Measurements from ENCODE around the gene AGO4. TPM values are rescaled to one million over a fixed set of nuclear protein-coding genes. Genes with fewer than 3 reads are reported as not detected.
"Not testable (repeated sequence)": the region's sequence is repeated elsewhere in the genome, so short reads cannot be mapped to it uniquely, and the experiment has no call there.

Gene AGO4
- total and polyA plus RNA-seq, 3 donors from 2014 or later, result 17.4 to 24.0 (median 21.6) TPM

- Histone ChIP-seq H3K36me3 (ENCODE audit: low read depth, missing control alignments) (no peaks in the 10 kb centered on the region), H3K4me1 (peaks cover 16% of the 10 kb centered on the region), H3K4me3 (no peak overlapping the region), H3K27ac (no peak overlapping the region), H3K9me3 (no peaks in the 10 kb centered on the region), H3K27me3 (no peaks in the 10 kb centered on the region)
- no peak for DNase-seq
- intact Hi-C loops (cut with DNase I; ENCODE audit: low total_unique reads), result no loop called here
- TF ChIP-seq CTCF (IDR thresholded peaks at IDR 0.05) (no peak), POLR2A (IDR thresholded peaks at IDR 0.05) (no peak)
- WGBS, 2 donors, result 38 to 46% methylated on average over 2 of the region's 2 CpGs
These were observed 2.5 kb downstream of the AGO4 start for GRCh38 chr1:35810096-35810881.

- DNase-seq; H3K4me3 ChIP-seq; H3K9me3 ChIP-seq; intact Hi-C loops (cut with DNase I; ENCODE audit: low total_unique reads); H3K27me3 ChIP-seq; H3K27ac ChIP-seq; H3K36me3 ChIP-seq (ENCODE audit: low read depth, missing control alignments): not testable (repeated sequence)
- WGBS, 2 donors, result 93% methylated on average over 5 of the region's 5 CpGs
- peaks cover 16% of the 10 kb centered on the region for H3K4me1 ChIP-seq
These were observed 4.9 kb downstream of the AGO4 start for GRCh38 chr1:35812754-35813153.

GRCh38 chr1:35825255-35825654 lies 17.4 kb downstream of the AGO4 start:
- DNase-seq, result no peak
- Histone ChIP-seq H3K9me3 (no peaks in the 10 kb centered on the region), H3K27ac (no peak overlapping the region), H3K4me3 (no peak overlapping the region), H3K4me1 (no peaks in the 10 kb centered on the region), H3K36me3 (ENCODE audit: low read depth, missing control alignments) (no peaks in the 10 kb centered on the region), H3K27me3 (no peaks in the 10 kb centered on the region)
- TF ChIP-seq CTCF (IDR thresholded peaks at IDR 0.05), result no peak
- TF ChIP-seq POLR2A (IDR thresholded peaks at IDR 0.05), result no peak
- intact Hi-C loops (cut with DNase I; ENCODE audit: low total_unique reads), result no loop called here
- 94 to 100% methylated on average over 1 of the region's 1 CpG for WGBS, 2 donors

GRCh38 chr1:35832276-35832905 lies 24.6 kb downstream of the AGO4 start:
- TF ChIP-seq POLR2A (IDR thresholded peaks at IDR 0.05) (no peak), CTCF (IDR thresholded peaks at IDR 0.05) (no peak)
- intact Hi-C loops (cut with DNase I; ENCODE audit: low total_unique reads), result no loop called here
- H3K4me3 ChIP-seq, result no peak overlapping the region
- H3K9me3 ChIP-seq, result no peaks in the 10 kb centered on the region
- H3K4me1 ChIP-seq, result no peaks in the 10 kb centered on the region
- H3K36me3 ChIP-seq (ENCODE audit: low read depth, missing control alignments), result no peaks in the 10 kb centered on the region
- 88 to 89% methylated on average over 2 of the region's 2 CpGs for WGBS, 2 donors
- no peak overlapping the region for H3K27ac ChIP-seq
- no peaks in the 10 kb centered on the region for H3K27me3 ChIP-seq
- no peak for DNase-seq

- 82 to 89% methylated on average over 2 of the region's 2 CpGs for WGBS, 2 donors
- H3K4me1 ChIP-seq, result no peaks in the 10 kb centered on the region
- no peak overlapping the region for H3K27ac ChIP-seq
- no peak for DNase-seq
- intact Hi-C loops (cut with DNase I; ENCODE audit: low total_unique reads), result no loop called here
- H3K27me3 ChIP-seq, result no peaks in the 10 kb centered on the region
- no peak overlapping the region for H3K4me3 ChIP-seq
- no peaks in the 10 kb centered on the region for H3K9me3 ChIP-seq
- H3K36me3 ChIP-seq (ENCODE audit: low read depth, missing control alignments), result no peaks in the 10 kb centered on the region
- TF ChIP-seq CTCF (IDR thresholded peaks at IDR 0.05), result no peak
- no peak for TF ChIP-seq POLR2A (IDR thresholded peaks at IDR 0.05)
These were observed 25.6 kb downstream of the AGO4 start for GRCh38 chr1:35833395-35833794.
